Prostate gland (tissue), 2 donors: ENCODE results near the gene ATG2A.

Source experiments
- CTCF ChIP-seq, 4 experiments: fragments of 200-600 bp in 2 of 4; fragments of 450-650 bp in 2 of 4; sonication (generic) in 2 of 4; IDR thresholded peaks; 1 replicate in 3 of 4; 2 replicates in 1 of 4; pipeline ENCODE4 v1.5.1; 2016 to 2019; ENCODE audit warnings: antibody characterized with exemption in 4 of 4, mild to moderate bottlenecking in 2 of 4, moderate library complexity in 2 of 4
- POLR2A ChIP-seq: fragments of 450-650 bp; IDR thresholded peaks from one replicate; pipeline ENCODE4 v1.6.1; 2016; ENCODE audit warnings: antibody characterized with exemption, mild to moderate bottlenecking
- POLR2AphosphoS5 ChIP-seq: sonication (generic); formaldehyde crosslinking; IDR thresholded peaks from one replicate; pipeline ENCODE4 v1.6.1; 2017; ENCODE audit warnings: antibody characterized with exemption

GRCh38 chr11:64951529-64951928 lies 34.5 kb upstream of the ATG2A start:
- TF ChIP-seq CTCF (IDR thresholded peaks at IDR 0.05) (no peak), POLR2A (no peak), POLR2AphosphoS5 (no peak)
